CD4-positive, alpha-beta T cell (primary cell): ENCODE measurements around the gene FAM110A. TPM values are rescaled to one million over a fixed set of nuclear protein-coding genes. Genes with fewer than 3 reads are reported as not detected.
"Not testable (repeated sequence)": the region's sequence is repeated elsewhere in the genome, so short reads cannot be mapped to it uniquely, and the experiment has no call there.

Experiments used
- ATAC-seq: fragments of 200-7000 bp; cut with Tn5 transposase; one replicate; pipeline ENCODE4 v1.10.0; 2022; ENCODE audit warnings: mild to moderate bottlenecking; ENCODE audit not compliant: poor library complexity
- CTCF ChIA-PET: fragments of 350-600 bp; sonication (Branson Sonifier 250); formaldehyde crosslinking; loops from one replicate; lab custom pipeline; 2021; ENCODE audit warnings: antibody characterized with exemption, inconsistent platforms; lab: Charles Lee
- POLR2A ChIA-PET: fragments of 350-600 bp; sonication (Branson Sonifier 250); formaldehyde crosslinking; loops from one replicate; lab custom pipeline; 2021; ENCODE audit warnings: antibody characterized with exemption, inconsistent platforms; lab: Charles Lee
- DNase-seq, 14 experiments: peaks; one replicate each; pipeline ENCODE4 v3.0.0-alpha.2; 2013 to 2020; ENCODE audit warnings: mixed read lengths in 2 of 14
- H3K27ac ChIP-seq, 2 donors: one replicate each; pipeline versions ENCODE4 v1.5.1 to v1.7.0; 2013; ENCODE audit warnings: low read length in 2 of 2, low read depth in 1 of 2, mild to moderate bottlenecking in 1 of 2
- H3K27me3 ChIP-seq, 2 experiments: 1 replicate in 1 of 2; 2 replicates in 1 of 2; pipeline versions ENCODE4 v1.6.1 to v1.7.0; 2013; ENCODE audit warnings: low read length in 2 of 2, control low read depth in 1 of 2, mild to moderate bottlenecking in 1 of 2, moderate library complexity in 1 of 2; ENCODE audit not compliant: insufficient read depth in 2 of 2, control insufficient read depth in 1 of 2
- H3K36me3 ChIP-seq: one replicate; pipeline ENCODE4 v1.6.1; 2013; ENCODE audit warnings: low read length, control low read depth; ENCODE audit not compliant: insufficient read depth
- H3K4me1 ChIP-seq: one replicate; pipeline ENCODE4 v1.6.1; 2013; ENCODE audit warnings: low read length, control low read depth; ENCODE audit not compliant: insufficient read depth
- H3K4me3 ChIP-seq: one replicate; pipeline ENCODE4 v1.5.1; 2013; ENCODE audit warnings: mild to moderate bottlenecking, low read length, moderate library complexity
- H3K9me3 ChIP-seq, 2 experiments: 1 replicate in 1 of 2; 2 replicates in 1 of 2; pipeline versions ENCODE4 v1.6.1 to v1.7.0; 2013; ENCODE audit warnings: low read length in 2 of 2, mild to moderate bottlenecking in 2 of 2, control low read depth in 1 of 2, moderate library complexity in 1 of 2; ENCODE audit not compliant: control insufficient read depth in 1 of 2, insufficient read depth in 1 of 2
- H3K27ac Mint-ChIP-seq: one replicate; pipeline ENCODE4 v1.8.0; 2020; ENCODE audit warnings: mixed read lengths
- H3K27me3 Mint-ChIP-seq: one replicate; pipeline ENCODE4 v1.8.0; 2021; ENCODE audit warnings: mixed read lengths
- H3K36me3 Mint-ChIP-seq: one replicate; pipeline ENCODE4 v1.8.0; 2021; ENCODE audit warnings: low read depth, mixed read lengths
- H3K4me1 Mint-ChIP-seq: one replicate; pipeline ENCODE4 v1.8.0; 2021; ENCODE audit warnings: low read depth, mixed read lengths
- H3K4me3 Mint-ChIP-seq: one replicate; pipeline ENCODE4 v1.8.0; 2020; ENCODE audit warnings: mild to moderate bottlenecking, mixed read lengths
- H3K9me3 Mint-ChIP-seq: one replicate; pipeline ENCODE4 v1.8.0; 2020; ENCODE audit warnings: mixed read lengths
- intact Hi-C, 2 experiments: fragments of 100-400 bp; cut with DNase I in 1 of 2; cut with micrococcal nuclease in 1 of 2; formaldehyde crosslinking; loops; one replicate each; pipeline versions ENCODE4 v1.15.1 to v1.9.0; 2023 to 2025; cut with DNase I, micrococcal nuclease
- total RNA-seq, 174 experiments: library from RNA in 2 of 174; stranded (reverse) in 2 of 174; gene quantifications; one replicate each; pipeline ENCODE4 v1.2.3 and lab custom pipeline; 2021 to 2026
- TF ChIP-seq, protein P1 (sequence below): fragments of 200-600 bp; IDR thresholded peaks from one replicate; pipeline ENCODE4 v1.8.0; 2022; ENCODE audit warnings: antibody characterized with exemption, mild to moderate bottlenecking

The FAM110A gene
- total RNA-seq, 2 experiments from 2014 or later = 4.5 to 4.8 TPM

DNA sequence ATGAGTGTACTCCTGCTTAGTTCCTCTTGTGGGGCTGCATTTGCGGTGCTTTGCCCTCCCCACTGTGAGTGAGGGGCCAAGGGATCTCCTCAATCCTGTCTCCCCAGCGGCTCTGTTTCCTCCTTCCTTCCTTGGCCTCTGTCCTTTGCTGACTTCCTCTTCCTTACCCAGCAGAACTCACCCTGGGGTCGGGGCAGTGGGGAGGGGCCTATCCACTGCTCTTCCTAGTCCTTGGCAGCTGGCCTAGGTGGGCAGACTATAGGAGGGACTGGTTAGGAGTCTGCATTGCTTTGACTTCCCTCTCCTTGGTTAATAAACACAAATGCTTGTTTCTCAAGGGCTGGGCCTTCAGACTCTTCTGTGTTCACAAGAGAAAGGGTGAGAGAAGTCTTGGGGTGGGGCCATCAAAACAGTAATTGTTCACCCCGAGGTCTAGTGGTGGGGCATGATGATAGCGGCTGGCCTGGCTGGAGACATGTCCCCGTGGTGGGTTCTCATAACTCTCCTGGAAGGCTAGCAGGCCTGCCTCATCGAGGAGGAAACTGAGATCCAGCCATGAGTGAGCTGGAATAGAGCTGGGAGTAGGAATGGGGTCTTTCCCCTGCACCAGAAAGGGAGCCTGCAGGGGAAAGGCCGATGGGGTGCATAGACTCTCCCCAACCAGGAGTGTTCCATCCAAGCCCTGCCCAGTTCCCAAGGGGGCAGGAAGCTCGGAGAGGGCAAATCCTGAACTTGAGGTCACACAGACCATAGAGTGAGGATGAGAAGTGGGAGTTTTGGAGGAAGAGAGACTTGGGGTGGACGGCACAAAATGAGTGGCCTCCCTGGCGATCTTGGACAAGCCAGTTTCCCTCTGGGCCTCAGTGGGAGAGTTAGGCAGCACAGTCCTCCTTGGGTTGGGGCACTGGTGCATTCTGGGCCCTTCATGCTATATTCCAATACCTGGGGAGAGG is 12.7 kb downstream of the FAM110A start:
- ChIA-PET POLR2A (interaction anchor here (0.9 to 7.5 kb wide), 4 partner anchors 10 to 1624 kb away, joined by 3 to 109 read pairs (median 6); partner anchors contain the start of genes FAM110A and SNRPB), CTCF (interaction anchor here (0.9 kb wide), 1 partner anchor 13 kb away, joined by 3 read pairs; the partner anchor contains the start of gene FAM110A)
- peak overlapping the region; percentile 74 for H3K4me3 ChIP-seq
- H3K9me3 ChIP-seq = no peaks in the 10 kb centered on the region
- ATAC-seq = no peak
- intact Hi-C loops = no loop called here
- Mint-ChIP-seq H3K9me3 (no peaks in the 10 kb centered on the region), H3K27ac (peak overlapping the region; percentile 89), H3K27me3 (no peaks in the 10 kb centered on the region), H3K4me1 (peaks cover 64% of the 10 kb centered on the region), H3K36me3 (peaks cover 18% of the 10 kb centered on the region), H3K4me3 (peak overlapping the region; percentile 91)
- peak in 3 of 14 experiments; percentile 19 to 30 (median 29) for DNase-seq
- H3K36me3 ChIP-seq = peaks cover 2% of the 10 kb centered on the region
- TF ChIP-seq, protein P1, sequence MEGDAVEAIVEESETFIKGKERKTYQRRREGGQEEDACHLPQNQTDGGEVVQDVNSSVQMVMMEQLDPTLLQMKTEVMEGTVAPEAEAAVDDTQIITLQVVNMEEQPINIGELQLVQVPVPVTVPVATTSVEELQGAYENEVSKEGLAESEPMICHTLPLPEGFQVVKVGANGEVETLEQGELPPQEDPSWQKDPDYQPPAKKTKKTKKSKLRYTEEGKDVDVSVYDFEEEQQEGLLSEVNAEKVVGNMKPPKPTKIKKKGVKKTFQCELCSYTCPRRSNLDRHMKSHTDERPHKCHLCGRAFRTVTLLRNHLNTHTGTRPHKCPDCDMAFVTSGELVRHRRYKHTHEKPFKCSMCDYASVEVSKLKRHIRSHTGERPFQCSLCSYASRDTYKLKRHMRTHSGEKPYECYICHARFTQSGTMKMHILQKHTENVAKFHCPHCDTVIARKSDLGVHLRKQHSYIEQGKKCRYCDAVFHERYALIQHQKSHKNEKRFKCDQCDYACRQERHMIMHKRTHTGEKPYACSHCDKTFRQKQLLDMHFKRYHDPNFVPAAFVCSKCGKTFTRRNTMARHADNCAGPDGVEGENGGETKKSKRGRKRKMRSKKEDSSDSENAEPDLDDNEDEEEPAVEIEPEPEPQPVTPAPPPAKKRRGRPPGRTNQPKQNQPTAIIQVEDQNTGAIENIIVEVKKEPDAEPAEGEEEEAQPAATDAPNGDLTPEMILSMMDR = no peak
- peaks cover 77% of the 10 kb centered on the region for H3K4me1 ChIP-seq
- H3K27me3 ChIP-seq = peaks cover 0 to 4% of the 10 kb centered on the region in 2 experiments
- peak overlapping the region; percentile 64 to 65 for H3K27ac ChIP-seq

GRCh38 chr20:846894-847278 is 13.4 kb downstream of the FAM110A start:
- peaks cover 77% of the 10 kb centered on the region for H3K4me1 ChIP-seq
- peaks cover 18% of the 10 kb centered on the region for H3K36me3 Mint-ChIP-seq
- peaks cover 2% of the 10 kb centered on the region for H3K36me3 ChIP-seq
- H3K9me3 ChIP-seq = no peaks in the 10 kb centered on the region
- CTCF ChIA-PET = interaction anchor here (0.9 kb wide), 1 partner anchor 13 kb away, joined by 3 read pairs; the partner anchor contains the start of gene FAM110A
- TF ChIP-seq, protein P1 = no peak
- DNase-seq (peak in 13 of 14 experiments; percentile 20 to 78 (median 59)), ATAC-seq (peak; percentile 43)
- H3K27ac ChIP-seq = peak overlapping the region; percentile 64 to 65
- peak overlapping the region; percentile 89 for H3K27ac Mint-ChIP-seq
- POLR2A ChIA-PET = interaction anchor here (0.8 to 7.5 kb wide), 5 partner anchors 8 to 1624 kb away, joined by 3 to 109 read pairs (median 4); partner anchors contain the start of genes FAM110A and SNRPB
- H3K4me3 ChIP-seq = peak overlapping the region; percentile 74
- no peaks in the 10 kb centered on the region for H3K27me3 Mint-ChIP-seq
- H3K9me3 Mint-ChIP-seq = no peaks in the 10 kb centered on the region
- H3K4me3 Mint-ChIP-seq = peak overlapping the region; percentile 91
- peaks cover 0 to under 1% of the 10 kb centered on the region in 2 experiments for H3K27me3 ChIP-seq
- intact Hi-C loops = no loop called here
- H3K4me1 Mint-ChIP-seq = peaks cover 68% of the 10 kb centered on the region

- no peaks in the 10 kb centered on the region for H3K9me3 ChIP-seq
- peaks cover 69% of the 10 kb centered on the region for H3K4me1 Mint-ChIP-seq
- H3K4me3 ChIP-seq = peak overlapping the region; percentile 74
- H3K36me3 Mint-ChIP-seq = peaks cover 18% of the 10 kb centered on the region
- H3K9me3 Mint-ChIP-seq = no peaks in the 10 kb centered on the region
- peaks cover 2% of the 10 kb centered on the region for H3K36me3 ChIP-seq
- H3K4me1 ChIP-seq = peaks cover 66% of the 10 kb centered on the region
- no peak overlapping the region for H3K27ac ChIP-seq
- ChIA-PET POLR2A (interaction anchor here (0.6 to 7.5 kb wide), 2 partner anchors 15 to 34 kb away, joined by 3 to 109 read pairs; partner anchors contain the start of gene FAM110A), CTCF (interaction anchor here (1.0 kb wide), 1 partner anchor 14 kb away, joined by 3 read pairs; the partner anchor contains the start of gene FAM110A)
- peak overlapping the region; percentile 89 for H3K27ac Mint-ChIP-seq
- H3K4me3 Mint-ChIP-seq = no peak overlapping the region
- DNase-seq (no peak), ATAC-seq (no peak)
- TF ChIP-seq, protein P1 = no peak
- no peaks in the 10 kb centered on the region for H3K27me3 Mint-ChIP-seq
- H3K27me3 ChIP-seq = no peaks in the 10 kb centered on the region
- intact Hi-C loops = no loop called here
These were observed 14.7 kb downstream of the FAM110A start for GRCh38 chr20:848193-848592.

DNA sequence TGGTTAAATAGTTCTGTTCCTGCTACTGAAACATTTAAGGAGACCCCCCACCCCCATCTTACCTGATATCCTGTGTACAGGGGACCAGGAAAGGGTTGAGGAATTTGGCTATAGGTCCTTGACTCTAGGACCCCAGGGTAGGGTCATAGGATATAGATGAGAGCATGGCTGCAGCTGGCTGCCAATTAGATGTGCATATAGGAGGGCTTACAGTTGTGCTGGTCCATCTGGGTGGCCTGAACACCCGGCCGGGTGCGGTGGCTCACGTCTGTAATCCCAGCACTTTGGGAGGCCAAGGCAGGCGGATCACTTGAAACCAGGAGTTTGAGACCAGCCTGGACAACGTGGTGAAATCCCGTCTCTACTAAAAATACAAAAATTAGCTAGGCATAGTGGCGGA is 15.2 kb downstream of the FAM110A start:
- H3K27ac Mint-ChIP-seq = peak overlapping the region; percentile 14
- H3K36me3 ChIP-seq, H3K9me3 ChIP-seq, H3K9me3 Mint-ChIP-seq, DNase-seq, ATAC-seq, H3K4me3 Mint-ChIP-seq, H3K4me3 ChIP-seq, H3K27me3 Mint-ChIP-seq, H3K27me3 ChIP-seq, H3K27ac ChIP-seq, intact Hi-C loops: not testable (repeated sequence)
- H3K36me3 Mint-ChIP-seq = peaks cover 18% of the 10 kb centered on the region
- CTCF ChIA-PET = interaction anchor here (1.0 kb wide), 1 partner anchor 10 kb away, joined by 3 read pairs; no protein-coding TSS in a partner anchor
- peaks cover 61% of the 10 kb centered on the region for H3K4me1 ChIP-seq
- POLR2A ChIA-PET = interaction anchor here (0.6 to 7.5 kb wide), 2 partner anchors 15 to 34 kb away, joined by 3 to 109 read pairs; partner anchors contain the start of gene FAM110A
- peaks cover 67% of the 10 kb centered on the region for H3K4me1 Mint-ChIP-seq
